ENCODE data around the gene PMP22.
A peak's percentile ranks its signal among the peaks of the same experiment; 100 is the strongest.
"Not testable (repeated sequence)": the region's sequence is repeated elsewhere in the genome, so short reads cannot be mapped to it uniquely, and the experiment has no call there.

PMP22 gene

DNA sequence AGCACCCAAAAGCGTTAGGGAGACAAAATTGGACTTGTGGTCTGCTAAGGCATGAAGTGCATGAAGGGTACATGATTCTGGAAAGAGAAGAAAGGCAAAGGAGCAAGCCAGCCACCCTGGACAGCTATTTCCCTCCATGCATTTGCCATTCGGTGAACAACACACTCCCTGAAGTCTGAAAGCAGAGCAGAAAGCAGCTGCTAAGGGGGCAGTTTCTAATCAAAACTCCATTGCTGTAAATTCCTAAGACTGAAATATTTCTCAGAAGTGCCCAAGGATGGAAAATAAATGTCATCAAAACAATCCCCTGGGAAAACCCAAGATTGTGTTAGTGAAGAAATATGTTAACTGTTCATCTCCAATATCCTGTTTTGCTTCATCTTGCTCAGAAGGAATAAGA, 44.3 kb downstream of the PMP22 start:
- TF ChIP-seq Cebpa-rat (IDR thresholded peaks at IDR 0.05), result no peak
- H3K9me3 ChIP-seq (replicated peaks in 1 of 11), result peaks cover 0 to 9% (median 0%) of the 10 kb centered on the region in 11 experiments; a peak in 4 of 22 replicates
- no peak overlapping the region for H3K27ac ChIP-seq
- H3K9ac ChIP-seq, result no peak overlapping the region
- no peaks in the 10 kb centered on the region for H3K27me3 ChIP-seq
- peaks cover 0 to 5% (median 0%) of the 10 kb centered on the region in 10 experiments; a peak in 1 of 20 replicates for H3K4me1 ChIP-seq
- no peaks in the 10 kb centered on the region for H4K20me1 ChIP-seq
- no peaks in the 10 kb centered on the region for H3K36me3 ChIP-seq
- no peak overlapping the region for H3K4me3 ChIP-seq
- 0 out of 22 replicates have a peak overlapping the region, but pooled peaks of 1 of the 11 experiments have one; percentile 2 for H3K4me2 ChIP-seq

DNA sequence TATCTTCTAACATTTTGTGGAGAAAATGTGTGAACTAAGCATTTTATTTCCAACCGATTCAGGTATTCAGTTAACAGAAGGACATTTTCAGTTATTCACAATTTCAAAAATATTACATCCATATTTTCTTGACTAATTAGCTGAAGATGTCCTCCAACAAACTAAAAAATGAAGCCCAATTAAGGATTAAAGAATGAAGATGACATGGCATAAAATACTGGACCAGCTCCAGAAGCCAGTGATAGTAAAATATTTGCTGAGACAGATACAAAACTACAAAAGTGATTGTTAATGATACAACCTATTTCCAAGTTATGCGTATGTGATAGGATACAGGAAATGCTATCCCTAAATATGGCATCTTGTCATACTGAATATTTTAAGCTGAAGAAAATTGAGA, 48.6 kb downstream of the PMP22 start:
- no peak for TF ChIP-seq Cebpa-rat (IDR thresholded peaks at IDR 0.05)
- Histone ChIP-seq H3K27me3 (no peaks in the 10 kb centered on the region), H3K36me3 (no peaks in the 10 kb centered on the region), H3K9ac (no peak overlapping the region), H3K9me3 (replicated peaks in 1 of 11) (peaks cover 0 to 4% (median 0%) of the 10 kb centered on the region in 11 experiments; a peak in 2 of 22 replicates), H4K20me1 (no peaks in the 10 kb centered on the region), H3K4me3 (no peak overlapping the region), H3K4me2 (no peak overlapping the region), H3K27ac (no peak overlapping the region), H3K4me1 (peaks cover 0 to 5% (median 0%) of the 10 kb centered on the region in 10 experiments; a peak in 1 of 20 replicates)

DNA sequence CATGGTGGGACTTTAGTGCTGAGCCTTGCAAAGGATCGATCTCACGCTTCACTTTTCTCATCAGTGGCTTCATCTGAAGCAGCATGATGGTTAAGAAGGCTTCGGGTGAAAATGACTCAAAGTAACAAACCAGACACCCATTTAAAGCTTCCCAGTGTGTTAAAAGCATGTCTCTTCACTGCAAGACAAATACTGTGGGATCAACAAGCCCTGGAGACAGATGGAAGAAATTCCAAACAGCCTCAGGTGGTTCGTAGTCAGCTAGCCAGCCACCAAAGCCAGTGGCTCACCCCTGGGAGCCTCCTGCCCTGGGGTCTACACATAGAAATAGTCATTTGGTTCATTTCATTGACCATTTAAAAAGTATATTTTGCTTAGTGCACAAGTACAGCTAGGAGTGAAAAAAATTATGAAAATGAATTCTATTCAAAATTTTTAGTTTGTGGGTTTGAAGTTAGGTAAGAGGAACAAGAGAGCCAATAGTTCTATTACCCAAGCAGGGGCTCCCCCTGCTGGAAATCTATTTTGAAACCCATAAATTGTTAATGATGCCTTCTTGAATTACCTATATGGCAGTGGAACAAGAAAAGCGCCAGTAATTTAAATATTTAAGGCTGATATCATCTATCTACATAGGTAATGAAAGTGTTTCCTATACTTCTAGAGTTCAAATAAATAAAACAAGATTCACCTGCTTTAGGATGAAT, 51.6 kb downstream of the PMP22 start:
- no peaks in the 10 kb centered on the region for H3K36me3 ChIP-seq
- H3K27me3 ChIP-seq, result no peaks in the 10 kb centered on the region
- H3K4me1 ChIP-seq, result no peaks in the 10 kb centered on the region
- H3K27ac ChIP-seq, result no peak overlapping the region
- no peak overlapping the region for H3K4me2 ChIP-seq
- 0 out of 22 replicates have a peak, but pooled peaks cover 0 to 4% (median 0%) of the 10 kb centered on the region in 11 experiments for H3K9me3 ChIP-seq (replicated peaks in 1 of 11)
- no peak overlapping the region for H3K4me3 ChIP-seq
- no peak overlapping the region for H3K9ac ChIP-seq
- no peak for TF ChIP-seq Cebpa-rat (IDR thresholded peaks at IDR 0.05)
- H4K20me1 ChIP-seq, result no peaks in the 10 kb centered on the region

DNA sequence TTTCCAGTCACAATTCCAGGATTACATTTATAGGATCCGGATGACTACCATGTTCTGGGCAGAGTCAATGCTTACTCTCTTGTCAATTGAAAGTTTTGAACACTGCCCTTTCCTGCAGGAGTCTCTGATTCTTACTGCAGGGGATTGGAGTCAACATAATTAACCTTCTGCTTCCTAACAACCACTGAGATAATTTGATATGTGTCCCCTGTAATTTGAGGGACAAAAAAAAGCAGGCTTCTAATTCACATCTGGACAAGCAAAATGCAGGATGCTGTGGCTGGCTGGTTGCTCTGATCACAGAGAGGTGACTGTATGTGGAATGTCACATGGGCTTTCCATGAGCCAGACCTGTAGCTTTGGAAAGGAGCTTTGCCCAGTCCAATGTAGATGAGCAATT, 54.9 kb downstream of the PMP22 start:
- no peaks in the 10 kb centered on the region for H3K27me3 ChIP-seq
- no peak overlapping the region for H3K4me3 ChIP-seq
- TF ChIP-seq Cebpa-rat (IDR thresholded peaks at IDR 0.05), result no peak
- H3K27ac ChIP-seq, result no peak overlapping the region
- no peaks in the 10 kb centered on the region for H4K20me1 ChIP-seq
- H3K9ac ChIP-seq, result no peak overlapping the region
- H3K4me1 ChIP-seq, result no peaks in the 10 kb centered on the region
- H3K9me3 ChIP-seq (replicated peaks in 1 of 11), result peaks cover 0 to 8% (median 0%) of the 10 kb centered on the region in 11 experiments; a peak in 2 of 22 replicates
- no peak overlapping the region for H3K4me2 ChIP-seq
- no peaks in the 10 kb centered on the region for H3K36me3 ChIP-seq

DNA sequence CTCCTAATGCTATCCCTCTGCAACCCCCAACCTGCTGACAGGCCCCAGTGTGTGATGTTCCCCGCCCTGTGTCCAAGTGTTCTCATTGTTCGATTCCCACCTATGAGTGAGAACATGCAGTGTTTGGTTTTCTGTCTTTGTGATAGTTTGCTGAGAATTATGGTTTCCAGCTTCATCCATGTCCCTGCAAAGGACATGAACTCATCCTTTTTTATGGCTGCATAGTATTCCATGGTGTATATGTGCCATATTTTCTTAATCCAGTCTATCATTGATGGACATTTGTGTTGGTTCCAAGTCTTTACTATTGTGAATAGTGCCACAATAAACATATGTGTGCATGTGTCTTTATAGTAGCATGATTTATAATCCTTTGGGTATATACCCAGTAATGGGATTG, 62.1 kb downstream of the PMP22 start:
- H3K9me3 ChIP-seq (replicated peaks in 1 of 11), result peaks cover 34 to 50% (median 38%) of the 10 kb centered on the region in 11 experiments
- not testable (repeated sequence) for H3K4me2 ChIP-seq, H4K20me1 ChIP-seq, H3K9ac ChIP-seq, H3K27ac ChIP-seq, H3K36me3 ChIP-seq, H3K4me1 ChIP-seq, H3K27me3 ChIP-seq, H3K4me3 ChIP-seq

DNA sequence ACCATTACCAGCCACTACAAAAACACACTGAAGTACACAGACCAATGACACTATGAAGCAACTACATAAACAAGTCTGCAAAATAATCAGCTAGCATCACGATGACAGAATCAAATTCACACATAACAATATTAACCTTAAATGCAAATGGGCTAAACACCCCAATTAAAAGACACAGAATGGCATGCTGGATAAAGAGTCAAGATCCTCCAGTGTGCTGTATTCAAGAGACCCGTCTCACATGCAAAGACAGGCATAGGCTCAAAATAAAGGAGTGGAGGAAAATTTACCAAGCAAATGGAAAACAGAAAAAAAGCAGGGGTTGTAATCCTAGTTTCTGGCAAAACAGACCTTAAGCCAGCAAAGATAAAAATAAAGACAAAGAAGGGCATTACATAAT, 64.6 kb downstream of the PMP22 start:
- not testable (repeated sequence) for H3K4me2 ChIP-seq, H3K4me3 ChIP-seq, H3K27me3 ChIP-seq, H3K9ac ChIP-seq, H3K36me3 ChIP-seq, H4K20me1 ChIP-seq, H3K4me1 ChIP-seq, H3K27ac ChIP-seq
- peaks cover 44 to 55% (median 47%) of the 10 kb centered on the region in 11 experiments for H3K9me3 ChIP-seq (replicated peaks in 1 of 11)

DNA sequence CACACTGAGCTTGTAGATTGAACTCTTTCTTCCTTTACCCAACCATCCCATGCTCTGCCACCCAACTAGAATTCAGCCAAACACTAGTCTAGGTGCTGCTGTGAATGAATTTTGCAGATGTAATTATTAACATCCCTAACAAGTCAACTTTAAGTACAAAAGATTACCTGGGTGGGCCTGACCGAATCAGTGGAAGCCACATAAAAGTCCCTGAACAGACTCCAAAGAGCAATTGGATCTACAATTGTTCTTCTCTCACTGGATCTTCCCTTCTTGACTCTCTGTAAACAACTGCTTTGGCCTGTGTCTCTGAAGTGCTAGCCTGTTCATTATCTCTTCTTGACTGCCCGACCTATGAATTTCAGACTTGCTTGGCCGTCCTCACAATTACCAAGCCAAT, 67.9 kb downstream of the PMP22 start:
- Histone ChIP-seq H3K4me1 (no peaks in the 10 kb centered on the region), H3K4me2 (no peak overlapping the region), H3K27me3 (no peaks in the 10 kb centered on the region), H3K9ac (no peak overlapping the region), H3K36me3 (no peaks in the 10 kb centered on the region), H3K9me3 (replicated peaks in 1 of 11) (peaks cover 44 to 51% (median 47%) of the 10 kb centered on the region in 11 experiments), H3K27ac (no peak overlapping the region), H4K20me1 (no peaks in the 10 kb centered on the region), H3K4me3 (no peak overlapping the region)
- TF ChIP-seq Cebpa-rat (IDR thresholded peaks at IDR 0.05), result no peak

DNA sequence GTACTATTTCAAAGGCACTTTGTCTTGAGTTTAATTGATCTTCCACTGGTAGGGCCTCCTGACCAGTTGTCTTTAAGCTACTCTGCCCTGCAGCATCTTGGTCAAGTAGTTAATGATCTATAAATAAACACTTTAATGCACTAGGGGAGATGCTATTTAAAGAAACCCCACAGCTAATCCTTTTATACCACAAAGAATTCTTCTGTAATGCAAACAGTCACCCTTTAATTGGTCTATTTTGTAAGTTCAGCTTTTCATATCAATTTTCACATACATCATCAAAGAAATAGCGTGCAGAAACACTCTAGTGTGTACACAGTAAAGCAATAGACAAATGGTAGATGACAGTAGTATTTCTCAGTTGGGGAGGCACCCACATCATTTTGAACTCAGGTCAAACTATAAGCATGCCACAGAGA, 70.3 kb downstream of the PMP22 start:
- no peak for TF ChIP-seq Cebpa-rat (IDR thresholded peaks at IDR 0.05)
- Histone ChIP-seq H3K9ac (no peak overlapping the region), H3K27ac (no peak overlapping the region), H3K27me3 (no peaks in the 10 kb centered on the region), H3K9me3 (replicated peaks in 1 of 11) (peaks cover 25 to 31% (median 29%) of the 10 kb centered on the region in 11 experiments), H3K36me3 (no peaks in the 10 kb centered on the region), H4K20me1 (no peaks in the 10 kb centered on the region), H3K4me2 (no peak overlapping the region), H3K4me3 (no peak overlapping the region), H3K4me1 (no peaks in the 10 kb centered on the region)

DNA sequence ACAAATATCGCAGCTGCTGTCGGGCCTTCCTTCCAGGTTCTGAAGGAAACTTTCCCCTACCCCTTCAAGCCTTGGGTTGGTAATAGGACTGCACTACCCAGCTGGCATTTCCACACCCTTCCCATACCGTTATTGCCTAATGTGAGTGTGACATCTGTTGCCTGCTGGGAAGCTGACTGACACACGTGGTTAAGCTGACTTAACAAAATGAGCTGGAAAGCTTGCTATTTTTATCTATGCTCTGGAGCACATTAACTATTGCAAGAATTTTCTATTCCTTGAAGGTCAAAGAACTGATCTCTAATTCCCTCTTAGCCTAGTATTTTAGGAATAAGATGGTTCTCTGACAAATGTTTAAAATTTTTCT, 79.5 kb downstream of the PMP22 start:
- peak in 7 of 11 experiments; percentile 31 to 92 (median 72); a peak in 13 of 22 replicates for TF ChIP-seq Cebpa-rat (IDR thresholded peaks at IDR 0.05)
- Histone ChIP-seq H3K4me3 (no peak overlapping the region), H3K4me2 (peak overlapping the region in 9 of 11 experiments; percentile 18 to 76 (median 64); a peak in 16 of 22 replicates), H3K9me3 (replicated peaks in 1 of 11) (peaks cover 0 to 10% (median 0%) of the 10 kb centered on the region in 11 experiments; a peak in 6 of 22 replicates), H3K4me1 (peaks cover 0 to 53% (median 15%) of the 10 kb centered on the region in 10 experiments; a peak in 13 of 20 replicates), H3K27ac (peak overlapping the region in 9 of 11 experiments; percentile 14 to 78 (median 71); a peak in 15 of 22 replicates), H3K9ac (peak overlapping the region in 4 of 11 experiments; percentile 29 to 48 (median 38); a peak in 7 of 22 replicates), H4K20me1 (no peaks in the 10 kb centered on the region), H3K27me3 (no peaks in the 10 kb centered on the region), H3K36me3 (no peaks in the 10 kb centered on the region)

All from BLaER1 treated with 17β-estradiol and CSF1 and Interleukin-3, amounts not matched to agents 10 nM and 100 nM (cell line).